ENCODE data around the gene SMIM21. TPM values are rescaled to one million over a fixed set of nuclear protein-coding genes. Genes with fewer than 3 reads are reported as not detected.

The SMIM21 gene
- not detected in 2 replicates for total RNA-seq
- long read RNA-seq = 0 reads

GRCh38 chr18:75427603-75428002 is at the start of gene SMIM21:
Gene SMIM21, minus strand, starts transcription at chr18:75427703. Its CDS starts 140 bp downstream, at chr18:75427563.
- TF ChIP-seq CTCF (conservative IDR thresholded peaks at IDR 0.05) = no peak
- no peak within 1 kb of the TSS for H3K4me3 Mint-ChIP-seq
- no peaks in the 10 kb centered on the region for H3K36me3 Mint-ChIP-seq (ENCODE audit: low read depth)
- no peak within 1 kb of the TSS for H3K27ac Mint-ChIP-seq (ENCODE audit: unreplicated experiment)
- H3K27me3 Mint-ChIP-seq (ENCODE audit: low read depth) = peaks cover 4% of the 10 kb centered on the region
- H3K9me3 Mint-ChIP-seq = peaks cover under 1% of the 10 kb centered on the region
- no peaks in the 10 kb centered on the region for H3K4me1 Mint-ChIP-seq
- DNase-seq (ENCODE audit: low read depth, low spot score) = no peak

GRCh38 chr18:75475228-75475627 is 47.7 kb upstream of the SMIM21 start:
- H3K4me3 Mint-ChIP-seq = no peak overlapping the region
- H3K27ac Mint-ChIP-seq (ENCODE audit: unreplicated experiment) = no peak overlapping the region
- no peaks in the 10 kb centered on the region for H3K4me1 Mint-ChIP-seq
- H3K27me3 Mint-ChIP-seq (ENCODE audit: low read depth) = no peaks in the 10 kb centered on the region
- no peak for TF ChIP-seq CTCF (conservative IDR thresholded peaks at IDR 0.05)
- no peaks in the 10 kb centered on the region for H3K9me3 Mint-ChIP-seq
- H3K36me3 Mint-ChIP-seq (ENCODE audit: low read depth) = no peaks in the 10 kb centered on the region
- DNase-seq (ENCODE audit: low read depth, low spot score) = no peak

- H3K4me3 Mint-ChIP-seq = no peak overlapping the region
Measured at GRCh38 chr18:75474332-75474731, 46.8 kb upstream of the SMIM21 start.

GRCh38 chr18:75473316-75473715 is 45.8 kb upstream of the SMIM21 start:
- H3K36me3 Mint-ChIP-seq (ENCODE audit: low read depth) = no peaks in the 10 kb centered on the region

More at GRCh38 chr18:75474332-75474731, 46.8 kb upstream of the SMIM21 start:
- H3K4me1 Mint-ChIP-seq = no peaks in the 10 kb centered on the region
- no peaks in the 10 kb centered on the region for H3K9me3 Mint-ChIP-seq
- no peaks in the 10 kb centered on the region for H3K27me3 Mint-ChIP-seq (ENCODE audit: low read depth)
- DNase-seq (ENCODE audit: low read depth, low spot score) = no peak
- no peak for TF ChIP-seq CTCF (conservative IDR thresholded peaks at IDR 0.05)
- H3K27ac Mint-ChIP-seq (ENCODE audit: unreplicated experiment) = no peak overlapping the region
- no peaks in the 10 kb centered on the region for H3K36me3 Mint-ChIP-seq (ENCODE audit: low read depth)

GRCh38 chr18:75472906-75473305 is 45.4 kb upstream of the SMIM21 start:
- DNase-seq (ENCODE audit: low read depth, low spot score) = no peak
- Mint-ChIP-seq H3K27ac (ENCODE audit: unreplicated experiment) (no peak overlapping the region), H3K4me3 (no peak overlapping the region), H3K36me3 (ENCODE audit: low read depth) (no peaks in the 10 kb centered on the region), H3K9me3 (no peaks in the 10 kb centered on the region), H3K4me1 (no peaks in the 10 kb centered on the region), H3K27me3 (ENCODE audit: low read depth) (no peaks in the 10 kb centered on the region)
- TF ChIP-seq CTCF (conservative IDR thresholded peaks at IDR 0.05) = no peak

More at GRCh38 chr18:75473316-75473715, 45.8 kb upstream of the SMIM21 start:
- no peak for TF ChIP-seq CTCF (conservative IDR thresholded peaks at IDR 0.05)
- no peak for DNase-seq (ENCODE audit: low read depth, low spot score)
- no peak overlapping the region for H3K4me3 Mint-ChIP-seq
- H3K4me1 Mint-ChIP-seq = no peaks in the 10 kb centered on the region
- no peaks in the 10 kb centered on the region for H3K9me3 Mint-ChIP-seq
- H3K27me3 Mint-ChIP-seq (ENCODE audit: low read depth) = no peaks in the 10 kb centered on the region
- H3K27ac Mint-ChIP-seq (ENCODE audit: unreplicated experiment) = no peak overlapping the region

GRCh38 chr18:75472396-75472795 is 44.9 kb upstream of the SMIM21 start:
- no peak overlapping the region for H3K4me3 Mint-ChIP-seq
- no peaks in the 10 kb centered on the region for H3K36me3 Mint-ChIP-seq (ENCODE audit: low read depth)
- H3K4me1 Mint-ChIP-seq = no peaks in the 10 kb centered on the region

More at GRCh38 chr18:75472396-75472795, 44.9 kb upstream of the SMIM21 start:
- H3K27ac Mint-ChIP-seq (ENCODE audit: unreplicated experiment) = no peak overlapping the region
- TF ChIP-seq CTCF (conservative IDR thresholded peaks at IDR 0.05) = no peak
- DNase-seq (ENCODE audit: low read depth, low spot score) = no peak
- no peaks in the 10 kb centered on the region for H3K27me3 Mint-ChIP-seq (ENCODE audit: low read depth)
- no peaks in the 10 kb centered on the region for H3K9me3 Mint-ChIP-seq

All from neural crest cell (in vitro differentiated cells).